M059J (cell line): ENCODE data around the gene FAM181A. TPM values are rescaled to one million over a fixed set of nuclear protein-coding genes. Genes with fewer than 3 reads are reported as not detected.

Experiments used
- DNase-seq: peaks from one replicate; pipeline ENCODE4 v3.0.0-alpha.2; 2012; ENCODE audit warnings: low read depth
- total RNA-seq: library from RNA; depleted of rRNA; stranded (reverse); fragments of >200 nt; shearing (Covaris generic); gene quantifications from 2 replicates; pipeline ENCODE4 v1.2.3, GENCODE V29; 2014; rRNA removed

Gene FAM181A
- total RNA-seq, 1 experiment from 2014 or later = not detected

DNA sequence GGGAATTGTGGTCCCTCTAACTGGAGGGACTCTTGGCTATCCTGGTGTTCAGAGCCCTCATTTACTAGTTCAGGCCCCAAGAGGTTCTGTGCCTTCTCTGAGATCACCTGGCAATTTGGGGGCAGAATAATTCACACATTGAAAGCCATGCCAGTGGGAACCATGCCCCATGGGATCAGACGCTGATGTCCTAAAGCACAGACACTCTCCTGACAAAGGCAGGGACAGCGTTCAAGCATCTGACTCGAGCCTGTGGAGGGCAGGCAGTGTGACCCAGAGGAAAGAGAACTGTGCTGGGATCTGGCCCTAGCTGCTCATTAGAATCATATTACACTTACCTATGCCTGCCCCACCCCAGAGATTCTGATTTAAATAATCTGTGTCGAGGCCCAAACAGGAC lies 51.6 kb downstream of the FAM181A start:
- no peak for DNase-seq

Other genes starting within 250 kb of the FAM181A start
- gene PRIMA1, start 138.9 kb upstream of the FAM181A start, total RNA-seq = not detected in 2 replicates
- gene ASB2, start 49.2 kb downstream of the FAM181A start, total RNA-seq = not detected in 2 replicates
- not detected in 2 replicates for gene CCDC197, start 70.0 kb downstream of the FAM181A start, total RNA-seq
- 0.57 and 0.91 TPM in 2 replicates for gene OTUB2, start 99.0 kb downstream of the FAM181A start, total RNA-seq
- 98.8 and 137 TPM in 2 replicates for gene DDX24, start 153.9 kb downstream of the FAM181A start, total RNA-seq
- gene IFI27L1, start 154.0 kb downstream of the FAM181A start, total RNA-seq = 18.7 and 19.3 TPM in 2 replicates
- 1,115 and 1,511 TPM in 2 replicates for gene IFI27, start 183.4 kb downstream of the FAM181A start, total RNA-seq
- 76.5 and 135 TPM in 2 replicates for gene IFI27L2, start 202.3 kb downstream of the FAM181A start, total RNA-seq
- 0.15 and 0.99 TPM in 2 replicates for gene PPP4R4, start 247.0 kb downstream of the FAM181A start, total RNA-seq